Measurements from ENCODE around the gene SRGAP2C. TPM values are rescaled to one million over a fixed set of nuclear protein-coding genes. Genes with fewer than 3 reads are reported as not detected.
"Not testable (repeated sequence)": the region's sequence is repeated elsewhere in the genome, so short reads cannot be mapped to it uniquely, and the experiment has no call there.

Gene SRGAP2C
- total RNA-seq, 1 donor from 2014 or later = 13.9 TPM

DNA sequence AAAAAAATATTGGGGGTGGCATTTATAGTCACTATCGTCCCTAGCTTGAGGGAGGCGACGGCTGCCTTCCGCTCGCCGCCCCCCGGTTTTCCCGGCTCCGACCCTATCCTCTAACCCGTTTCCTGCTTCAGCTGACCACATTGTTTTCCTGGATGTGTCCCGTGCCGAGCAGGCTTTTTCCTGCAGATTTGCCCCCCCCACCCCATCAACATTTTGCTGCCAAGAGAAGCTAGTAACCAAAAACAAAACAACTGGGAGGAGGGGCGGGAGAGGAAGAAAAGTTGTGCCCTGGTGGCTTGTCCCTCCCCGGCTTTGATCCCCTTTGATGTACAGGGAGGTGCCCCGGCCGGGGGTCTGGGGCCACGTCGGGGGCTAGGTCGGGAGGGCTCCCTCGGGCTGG lies 1.4 kb downstream of the SRGAP2C start:
- DNase-seq (ENCODE audit: low read depth in 2 of 2) = not testable (repeated sequence)

DNA sequence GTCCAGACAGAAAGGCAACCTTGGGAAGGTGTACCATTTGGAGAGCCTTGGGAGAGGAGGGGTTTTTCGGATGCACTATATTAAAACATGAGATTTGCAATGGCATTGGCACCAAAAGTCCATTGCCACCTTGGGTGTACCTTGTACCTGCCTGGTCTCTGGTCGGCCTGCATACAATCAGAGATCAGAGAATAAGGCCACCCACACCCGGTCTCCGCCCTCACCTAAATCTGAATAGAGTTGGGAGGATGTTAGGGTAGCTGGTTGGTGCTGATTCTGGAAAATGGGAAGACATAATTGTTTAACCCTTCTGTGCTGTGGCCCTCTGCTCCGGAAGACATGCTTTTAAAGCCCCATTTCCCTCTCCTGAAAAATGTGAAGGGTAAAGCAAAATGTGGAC lies 3.1 kb downstream of the SRGAP2C start:
- peak in 1 of 2 donors; percentile 0 for DNase-seq (ENCODE audit: low read depth in 2 of 2)

DNA sequence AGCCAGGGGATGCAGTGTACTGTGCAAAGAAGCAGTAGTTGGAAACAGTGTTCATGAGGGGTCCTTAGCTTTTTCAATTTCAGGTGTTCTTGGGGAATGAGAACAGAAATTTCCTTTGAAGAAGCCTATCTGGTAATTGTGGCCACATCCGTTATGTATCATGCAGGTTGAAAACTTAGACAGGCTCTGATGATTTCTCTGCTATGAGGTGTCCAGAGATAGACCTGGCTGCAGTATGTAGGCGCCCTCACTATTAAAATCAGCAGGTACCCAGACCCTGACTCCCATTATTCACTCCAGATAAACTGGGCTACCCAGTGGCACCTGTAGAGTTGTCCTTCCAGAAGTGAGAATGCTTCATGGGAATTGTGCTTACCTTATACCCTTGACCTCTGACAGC lies 7.7 kb downstream of the SRGAP2C start:
- not testable (repeated sequence) for DNase-seq (ENCODE audit: low read depth in 2 of 2)

DNA sequence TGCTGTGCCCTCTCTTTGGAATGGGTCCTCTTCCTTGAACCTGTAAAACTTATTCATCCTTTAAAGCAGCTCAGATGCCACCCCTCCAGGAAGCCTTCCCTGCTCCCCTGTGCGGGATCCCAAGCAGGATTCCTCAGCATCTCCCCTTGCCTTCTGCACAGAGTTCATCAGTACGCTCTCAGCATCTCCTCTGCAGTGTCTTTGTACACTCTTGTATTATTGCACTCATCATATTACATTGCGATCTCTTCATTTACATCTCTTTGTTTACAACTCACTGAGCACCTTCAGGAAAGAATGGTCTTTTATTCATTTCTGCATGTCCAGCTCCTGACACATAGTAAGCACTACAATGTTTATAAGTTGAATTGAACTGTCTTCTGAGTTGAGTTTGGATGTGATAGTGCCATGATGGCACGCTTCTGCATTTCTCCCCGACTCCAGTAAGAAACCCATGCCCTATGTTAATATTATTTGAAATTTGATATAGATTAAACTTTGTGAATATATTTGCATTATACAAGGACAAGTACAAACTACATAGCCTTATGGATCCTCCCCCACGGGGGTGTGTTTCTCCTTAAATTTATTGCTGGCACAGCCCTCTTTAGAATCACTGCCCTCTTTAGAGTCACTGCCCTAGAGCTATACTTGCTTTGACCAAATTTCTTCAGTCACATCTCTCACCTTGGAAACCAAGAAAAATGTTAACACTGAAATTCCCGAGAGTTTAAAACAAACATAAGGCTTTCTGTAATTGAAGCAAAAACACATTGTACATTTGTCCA lies 12.5 kb downstream of the SRGAP2C start:
- DNase-seq (ENCODE audit: low read depth in 2 of 2) = not testable (repeated sequence)

DNA sequence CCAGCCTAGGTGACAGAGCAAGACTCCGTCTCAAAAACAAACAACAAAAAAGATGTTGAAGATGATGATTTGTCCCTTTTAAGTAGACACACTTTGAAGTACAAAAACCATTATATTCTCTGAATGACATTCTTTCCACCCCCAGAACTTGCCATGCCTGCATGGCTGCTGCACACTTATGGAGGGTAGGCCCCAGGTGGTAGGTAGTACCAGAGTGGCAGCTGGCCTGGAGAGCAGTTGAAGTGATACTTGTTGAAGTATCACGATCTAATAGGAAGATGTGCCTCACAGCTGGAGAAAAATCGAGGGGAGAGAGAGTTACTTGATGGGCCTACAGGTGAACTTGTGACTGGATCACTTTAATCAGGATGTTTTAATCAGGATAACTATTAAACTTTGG lies 15.0 kb downstream of the SRGAP2C start:
- DNase-seq (ENCODE audit: low read depth in 2 of 2) = not testable (repeated sequence)

DNA sequence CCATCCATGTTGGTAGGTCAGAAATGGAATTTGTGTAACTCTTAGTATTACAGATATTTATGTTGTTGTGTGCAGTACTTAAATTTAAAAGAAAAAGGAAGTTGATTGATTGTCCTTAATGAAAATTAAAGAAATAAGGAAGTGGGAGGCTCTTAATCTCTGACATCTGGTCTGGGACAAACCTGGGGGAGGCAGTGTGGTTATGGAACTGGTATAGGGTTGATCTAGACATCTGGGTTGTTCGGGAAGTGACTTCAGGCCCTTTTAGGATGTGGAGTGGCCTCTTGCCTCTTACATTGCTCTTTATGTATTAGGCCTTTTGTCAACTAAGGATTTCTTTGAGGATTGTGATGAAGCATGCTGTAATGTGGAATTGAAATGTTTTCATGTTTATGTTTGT lies 15.5 kb downstream of the SRGAP2C start:
- not testable (repeated sequence) for DNase-seq (ENCODE audit: low read depth in 2 of 2)

DNA sequence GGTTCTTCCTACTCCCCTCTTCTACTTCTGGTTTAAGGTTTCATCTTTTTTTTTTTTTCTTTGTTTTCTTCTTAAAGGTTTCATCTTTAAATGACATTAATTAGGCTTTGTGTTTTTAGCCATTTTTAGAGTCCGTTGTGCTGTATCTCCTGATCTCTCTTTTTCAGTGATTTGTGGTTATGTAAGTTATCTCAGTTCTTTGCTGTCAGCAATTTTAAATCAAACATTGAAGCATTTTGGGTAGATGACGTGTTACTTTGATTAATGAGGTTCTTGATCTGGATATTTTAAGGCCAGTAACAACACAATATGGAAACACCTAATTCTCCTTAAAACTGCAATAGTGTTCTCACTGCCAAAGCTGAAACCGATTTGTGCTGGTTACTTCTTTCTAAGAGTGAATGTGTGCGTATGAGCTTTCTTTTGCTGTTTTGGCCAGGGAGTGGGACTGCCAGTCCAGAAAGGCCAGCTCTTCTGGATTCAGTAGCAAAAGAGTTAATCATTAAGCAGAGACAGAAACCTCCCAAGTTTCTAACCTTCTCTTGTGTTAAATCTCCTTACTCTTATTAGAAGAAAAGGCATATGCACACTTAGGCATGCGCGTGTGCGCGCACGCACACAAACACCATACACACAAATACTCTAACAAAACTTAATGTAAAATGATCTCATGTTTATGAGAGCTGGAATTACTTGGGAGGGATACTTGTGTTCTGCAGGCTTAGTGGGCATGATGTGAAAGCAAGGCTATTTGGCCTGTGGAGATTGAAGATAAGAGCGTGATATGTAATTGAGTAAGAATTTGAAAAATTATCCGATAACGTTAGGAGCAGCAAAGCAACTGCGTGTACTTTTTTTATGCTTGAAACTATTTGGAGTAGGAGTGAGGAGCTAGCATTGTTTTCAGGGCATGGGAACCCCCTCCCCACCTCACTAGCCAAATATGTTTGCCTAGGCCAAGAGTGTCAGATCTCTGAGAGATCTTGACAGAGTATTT lies 16.5 kb downstream of the SRGAP2C start:
- DNase-seq (ENCODE audit: low read depth in 2 of 2) = peak in 1 of 2 donors; percentile 0

DNA sequence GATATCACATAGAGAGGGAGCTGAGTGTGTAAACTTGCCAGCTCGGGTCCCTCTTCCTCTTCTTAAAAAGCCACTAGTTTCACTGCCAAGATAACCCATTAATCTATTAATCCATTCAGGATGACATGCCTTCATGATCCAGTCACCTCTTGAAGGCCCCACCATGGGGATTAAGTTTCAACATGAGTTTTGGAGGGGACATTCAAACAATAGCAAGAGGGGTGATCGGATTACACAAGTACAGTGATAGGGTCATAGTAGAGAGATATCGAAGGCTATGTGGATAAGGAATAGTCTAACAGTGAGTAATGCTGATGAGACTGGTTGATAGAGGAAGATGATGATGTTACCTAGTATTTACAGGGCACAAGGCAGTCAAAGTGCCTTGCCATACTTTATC lies 18.2 kb downstream of the SRGAP2C start:
- not testable (repeated sequence) for DNase-seq (ENCODE audit: low read depth in 2 of 2)

DNA sequence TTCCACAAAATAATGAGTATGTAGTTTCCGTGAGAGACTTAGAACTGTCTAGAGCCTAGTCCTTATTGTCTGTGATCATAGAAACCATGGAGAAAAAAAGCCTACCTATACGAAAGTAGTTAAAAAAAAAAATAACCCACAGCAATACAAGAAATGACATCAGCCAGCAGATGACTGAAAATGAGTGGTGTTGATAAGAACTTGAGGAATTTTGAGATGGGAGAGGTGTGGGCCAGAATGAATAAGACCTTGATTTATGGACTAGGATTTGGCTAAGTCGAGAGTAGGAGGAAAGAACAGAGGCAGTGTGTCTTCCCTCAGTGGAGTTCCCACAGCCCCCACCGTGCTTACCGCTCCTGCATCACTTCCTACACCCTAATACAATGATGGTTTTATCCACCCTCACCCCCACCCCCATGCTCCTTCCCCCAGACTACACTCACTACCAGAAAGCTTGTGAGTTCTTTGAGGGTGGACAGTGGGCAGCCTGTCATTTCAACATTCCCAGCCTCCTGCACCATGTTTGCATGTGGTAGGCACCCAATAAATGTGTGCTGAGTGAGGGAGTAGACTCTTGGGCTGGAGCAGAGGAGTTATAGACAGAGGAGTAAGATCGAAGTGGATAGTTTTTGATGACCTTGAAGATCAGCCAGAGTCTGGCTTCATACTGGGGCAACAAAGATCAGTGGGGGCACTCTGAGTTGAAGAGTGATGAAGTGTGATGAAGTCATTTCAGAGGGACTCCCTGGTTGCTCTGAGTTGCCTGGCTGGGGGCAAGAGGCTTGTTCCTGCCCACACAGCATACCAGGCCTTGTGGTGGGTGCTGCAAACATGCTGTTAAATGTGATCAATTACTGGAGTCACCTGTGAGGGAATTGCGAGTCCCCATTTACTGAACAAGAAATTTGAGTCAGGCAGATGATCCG lies 21.3 kb downstream of the SRGAP2C start:
- not testable (repeated sequence) for DNase-seq (ENCODE audit: low read depth in 2 of 2)

DNA sequence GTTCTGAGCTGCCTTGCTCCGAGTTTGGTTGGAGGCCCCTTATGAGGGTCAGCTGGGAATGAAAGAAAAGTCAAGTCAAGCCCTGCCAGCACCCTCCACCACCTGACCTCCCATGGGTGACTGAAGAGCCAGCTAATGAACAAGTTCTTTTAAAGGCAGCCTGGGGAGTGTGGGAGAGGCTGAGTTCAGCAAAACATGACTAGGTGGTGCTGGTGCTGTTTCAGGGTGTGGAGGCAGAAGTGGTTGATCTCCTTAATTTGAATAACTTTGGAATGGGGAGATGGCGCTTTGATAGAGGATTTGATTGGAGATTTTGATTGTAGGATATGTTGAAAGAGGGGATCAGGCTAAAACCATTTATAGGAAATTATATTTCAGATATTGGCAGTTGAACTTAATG lies 22.6 kb downstream of the SRGAP2C start:
- not testable (repeated sequence) for DNase-seq (ENCODE audit: low read depth in 2 of 2)

DNA sequence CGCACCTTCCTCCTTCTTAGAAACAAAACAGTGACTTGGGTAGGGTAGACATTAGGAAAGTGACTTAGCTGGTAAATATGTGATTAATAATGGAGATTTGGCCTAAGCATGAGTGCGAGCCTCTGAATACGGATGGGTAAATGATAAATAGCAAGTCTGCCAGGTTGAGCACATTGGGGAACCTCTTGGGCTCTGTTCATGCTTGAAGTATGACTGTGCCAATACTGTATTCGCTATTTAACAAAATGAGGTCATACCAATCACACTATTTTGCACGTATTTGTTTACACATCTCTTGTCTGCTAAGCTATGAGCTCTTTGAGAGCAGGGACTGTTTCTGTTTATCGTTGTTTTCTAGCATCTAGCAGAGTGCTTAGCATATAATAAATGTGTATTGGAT lies 23.6 kb downstream of the SRGAP2C start:
- not testable (repeated sequence) for DNase-seq (ENCODE audit: low read depth in 2 of 2)

DNA sequence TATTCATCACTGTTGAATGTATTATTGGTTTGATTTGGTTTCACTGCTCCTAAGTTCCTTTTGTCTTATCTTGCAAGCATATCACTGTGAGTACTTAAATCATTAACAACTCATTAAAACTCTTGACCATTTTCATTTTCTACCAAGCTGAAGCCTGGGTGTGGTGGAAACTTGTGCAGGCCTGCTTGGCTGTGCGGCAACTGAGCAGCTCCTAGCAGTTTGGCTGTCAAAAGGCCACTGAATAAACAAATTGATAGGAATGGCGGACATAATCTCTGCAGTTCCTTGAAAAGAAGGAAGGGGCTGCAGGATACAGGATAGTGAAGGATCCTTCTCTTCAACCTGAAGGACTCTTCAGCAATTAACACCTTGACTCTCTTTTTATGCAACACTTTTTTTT lies 26.0 kb downstream of the SRGAP2C start:
- not testable (repeated sequence) for DNase-seq (ENCODE audit: low read depth in 2 of 2)

DNA sequence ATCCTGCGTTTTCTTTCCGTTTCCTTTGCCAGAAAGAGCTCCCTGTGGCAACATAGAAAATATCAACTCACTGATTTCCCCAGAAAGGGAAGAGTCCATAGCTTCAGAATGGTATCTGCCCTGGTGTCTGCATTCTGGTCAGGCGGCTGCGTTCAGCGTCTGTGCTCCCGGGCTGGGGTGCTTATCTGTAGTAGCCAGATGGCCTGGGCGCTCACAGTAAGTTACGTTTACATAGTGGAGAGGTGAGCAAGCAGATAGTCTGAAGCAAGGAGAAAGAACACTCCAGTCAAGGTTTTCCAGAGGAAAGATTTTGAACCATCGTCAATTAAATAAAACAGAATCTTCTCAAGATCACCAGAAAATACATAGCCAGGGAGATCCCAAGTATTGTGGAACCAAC lies 28.7 kb downstream of the SRGAP2C start:
- not testable (repeated sequence) for DNase-seq (ENCODE audit: low read depth in 2 of 2)

DNA sequence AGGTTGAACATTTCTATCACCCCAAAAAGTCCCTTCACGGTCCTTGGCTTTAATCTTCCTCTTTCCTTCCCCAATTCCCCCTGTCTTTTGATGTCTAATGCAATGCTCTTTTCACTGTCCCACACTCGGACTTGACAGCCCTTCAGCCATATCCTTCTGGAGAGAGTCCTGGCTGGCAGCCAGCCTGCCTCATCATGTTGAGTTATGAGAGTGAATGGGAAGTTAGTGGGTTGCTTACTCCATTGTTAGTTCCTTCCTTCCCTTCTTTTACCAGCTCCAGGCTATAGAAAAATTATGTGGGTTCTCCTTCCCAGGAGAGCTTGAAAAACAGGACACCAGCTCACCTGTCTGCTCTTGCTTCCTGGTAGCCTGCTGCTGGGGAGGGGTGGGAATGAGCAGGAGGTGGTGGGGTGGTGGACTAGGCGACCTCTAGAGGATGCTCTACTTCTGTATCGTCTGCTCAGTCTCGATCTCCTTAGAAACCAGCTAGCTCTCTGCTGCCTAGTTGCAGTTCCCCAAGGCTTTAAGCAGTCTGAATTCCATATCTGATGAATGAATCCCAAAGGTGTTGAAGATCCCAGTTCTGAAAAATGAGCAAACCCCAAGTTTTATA lies 29.9 kb downstream of the SRGAP2C start:
- DNase-seq (ENCODE audit: low read depth in 2 of 2) = not testable (repeated sequence)

DNA sequence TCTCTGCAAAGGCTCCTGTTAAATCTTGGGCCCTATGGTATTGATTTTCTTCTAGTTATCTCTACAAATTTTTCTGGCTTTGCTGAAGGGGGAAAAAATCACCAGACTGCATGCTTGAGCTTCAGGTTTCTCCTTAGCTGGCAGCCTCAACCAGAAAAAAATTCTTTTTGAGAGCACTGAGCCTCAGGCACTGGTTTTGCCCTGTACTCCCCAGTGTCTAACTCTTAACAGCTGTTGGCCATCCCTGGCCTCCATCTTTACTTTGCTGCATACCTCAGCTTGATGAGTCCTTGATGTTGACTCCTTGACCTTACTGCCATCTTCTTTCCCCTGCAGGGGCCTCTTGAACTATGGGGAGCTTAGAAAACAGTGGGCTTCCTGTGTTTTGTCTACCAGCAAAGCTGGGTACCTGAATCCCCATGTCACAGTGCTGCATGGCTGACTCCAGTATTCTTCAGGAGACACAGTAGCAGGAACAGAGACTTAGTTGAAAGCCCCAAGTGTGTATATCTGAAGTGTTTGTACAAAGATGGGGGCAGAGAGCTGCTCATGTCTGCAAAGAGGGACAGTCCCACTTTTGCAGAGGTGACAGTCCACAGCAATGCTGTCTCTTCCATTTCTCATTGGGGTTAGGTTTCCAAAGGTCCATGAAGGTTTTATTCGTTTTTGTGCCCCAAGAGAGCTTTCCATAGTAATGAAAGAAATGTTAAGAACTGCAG lies 31.1 kb downstream of the SRGAP2C start:
- DNase-seq (ENCODE audit: low read depth in 2 of 2) = not testable (repeated sequence)

DNA sequence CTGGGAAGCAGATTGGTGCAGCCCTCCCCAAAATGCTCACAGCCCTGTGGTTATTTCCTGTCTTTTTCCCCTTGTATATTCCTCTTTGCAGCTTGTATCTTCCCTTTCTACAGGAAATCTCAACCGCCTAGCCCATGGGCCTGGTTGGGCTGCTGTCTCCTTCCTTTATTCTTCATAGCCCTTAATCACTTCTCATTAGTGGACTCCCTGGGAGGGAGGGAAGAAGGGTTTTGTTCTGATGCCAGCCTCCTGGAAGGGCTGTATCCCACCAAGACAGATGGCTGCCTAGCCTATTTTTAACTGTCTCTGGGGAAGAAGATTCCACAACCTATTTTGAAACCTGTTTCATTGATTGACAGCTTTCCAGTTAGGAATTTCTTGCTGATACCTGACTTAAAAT lies 31.9 kb downstream of the SRGAP2C start:
- DNase-seq (ENCODE audit: low read depth in 2 of 2) = not testable (repeated sequence)

DNA sequence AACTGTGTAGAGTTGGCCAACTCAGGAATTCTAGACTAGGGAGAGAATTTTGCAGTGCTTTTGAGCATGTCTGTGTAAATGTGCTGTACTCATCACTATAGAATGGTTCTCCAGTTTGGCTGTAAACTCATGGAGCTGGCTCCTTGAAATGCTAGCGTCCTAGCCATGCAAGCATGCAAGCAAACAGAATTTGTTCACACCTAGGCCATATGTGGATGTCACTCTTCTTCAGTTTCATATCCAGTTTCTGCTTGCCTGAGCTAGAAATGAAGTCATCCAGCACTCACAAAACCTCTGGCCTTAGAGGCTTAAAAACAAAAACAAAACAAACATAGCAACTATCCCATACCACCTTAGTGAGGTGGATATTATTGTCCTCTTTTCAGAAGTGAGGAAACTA lies 37.0 kb downstream of the SRGAP2C start:
- not testable (repeated sequence) for DNase-seq (ENCODE audit: low read depth in 2 of 2)

DNA sequence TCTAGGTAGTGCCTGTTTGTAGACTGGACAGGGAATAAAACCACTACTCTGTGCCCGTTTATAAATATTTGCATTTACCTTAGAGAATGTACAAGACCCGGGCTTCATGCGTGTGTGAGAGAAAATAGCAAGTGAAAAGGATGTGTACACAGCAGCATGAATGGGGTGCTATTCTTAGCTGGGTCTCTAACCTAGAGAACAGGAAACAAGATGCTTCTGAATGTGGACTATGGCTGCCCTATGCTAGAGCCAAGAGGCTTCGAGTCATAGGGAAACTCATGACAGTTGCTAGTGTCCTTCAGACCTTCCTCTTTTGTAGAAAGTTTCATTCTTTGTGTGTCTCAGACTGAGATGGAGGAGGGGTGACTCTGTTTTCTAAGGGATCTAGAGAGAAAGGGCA lies 39.9 kb downstream of the SRGAP2C start:
- not testable (repeated sequence) for DNase-seq (ENCODE audit: low read depth in 2 of 2)

DNA sequence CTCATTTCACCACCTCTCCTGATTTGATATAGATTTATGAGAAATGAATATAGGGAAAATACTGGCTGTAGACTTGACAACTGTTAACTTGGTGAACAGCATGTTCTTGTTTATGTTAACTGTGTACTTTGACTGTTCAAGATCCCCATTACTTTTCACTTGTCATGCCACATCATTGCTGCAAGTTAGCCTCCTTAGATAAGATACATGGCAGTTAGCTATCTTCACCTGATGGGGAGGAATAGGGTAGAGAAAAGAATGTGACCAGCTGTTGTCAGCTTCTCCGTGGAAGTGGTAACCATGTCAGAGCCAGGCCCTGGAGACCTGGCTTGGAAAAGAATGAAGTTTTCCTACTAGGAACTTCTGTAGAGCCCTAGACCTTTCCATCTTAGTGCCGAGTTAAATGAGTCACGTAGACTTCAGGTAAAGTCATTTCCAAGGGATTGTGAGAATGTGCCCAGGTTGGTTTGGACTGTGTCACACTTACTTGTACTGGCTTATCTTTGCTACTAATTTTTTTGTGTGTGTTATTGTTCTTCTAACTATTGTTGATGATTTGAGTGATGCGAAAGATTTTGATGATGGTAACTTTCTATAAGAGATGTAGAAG lies 41.6 kb downstream of the SRGAP2C start:
- DNase-seq (ENCODE audit: low read depth in 2 of 2) = not testable (repeated sequence)

DNA sequence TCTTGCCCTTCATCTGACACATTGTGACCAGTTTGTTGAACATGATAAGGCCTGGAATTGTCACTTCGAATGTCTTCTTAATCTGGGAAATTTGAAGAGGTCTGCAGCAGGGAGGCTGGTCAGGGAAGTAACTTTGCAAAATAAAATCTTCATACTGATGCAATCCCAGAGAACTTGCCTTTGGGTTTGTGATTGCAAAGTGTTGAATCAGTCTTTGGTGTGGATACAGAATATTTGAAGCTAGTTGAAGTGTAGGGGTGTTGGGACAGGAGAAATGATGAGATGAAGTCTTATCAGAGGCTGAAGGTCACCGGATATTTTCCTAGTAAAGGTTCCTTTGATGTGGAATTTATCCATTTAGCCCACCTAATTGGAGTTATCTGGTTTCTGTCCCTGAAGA lies 42.1 kb downstream of the SRGAP2C start:
- DNase-seq (ENCODE audit: low read depth in 2 of 2) = not testable (repeated sequence)
